HK-2 (cell line): ENCODE data around the gene CFAP70.

ENCODE experiments used
- DNase-seq: peaks from one replicate; pipeline ENCODE4 v3.0.0-alpha.2; 2018; ENCODE audit not compliant: unreplicated experiment

Gene CFAP70

DNA sequence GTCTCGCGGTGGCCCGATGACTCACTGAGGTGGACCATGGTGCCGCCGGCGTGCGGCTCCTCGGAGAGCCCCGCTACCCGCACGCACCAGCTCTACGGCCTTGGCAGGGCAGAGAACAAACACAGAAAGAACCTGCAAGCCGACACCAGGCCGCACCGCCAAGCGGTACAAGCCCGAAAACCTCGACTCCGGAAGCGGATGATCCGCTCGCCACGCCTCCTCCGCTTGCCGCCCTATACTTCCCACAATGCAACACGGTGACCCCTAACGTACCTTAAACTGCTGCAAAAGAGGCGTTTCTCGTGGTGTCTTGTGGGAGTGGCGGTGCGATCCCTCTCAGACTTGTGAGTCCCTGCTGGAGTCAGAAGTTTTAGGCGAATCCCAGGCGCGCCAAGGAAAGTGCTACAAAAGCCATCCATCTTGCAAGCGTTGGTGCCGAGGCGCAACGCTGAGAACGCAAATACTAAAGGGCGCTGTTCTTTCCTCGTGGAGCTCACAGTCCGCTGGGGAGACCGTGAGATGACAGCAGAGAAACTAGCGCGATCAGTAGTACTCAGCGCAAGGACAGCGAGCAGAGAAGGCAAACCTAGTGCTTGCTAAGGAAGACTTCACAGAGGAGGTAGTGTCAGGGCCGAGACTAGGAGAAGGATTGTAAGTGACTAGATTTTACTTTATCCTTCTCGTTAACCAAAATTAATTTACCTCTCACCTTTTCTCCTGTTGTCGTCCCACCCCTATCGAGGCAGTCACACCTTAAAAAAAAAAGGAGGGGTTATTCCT, 106.0 kb downstream of the CFAP70 start, which contains the start of gene MRPS16:
TSS of gene MRPS16 (minus strand) at position 200 of the 780 bp plus-strand sequence. CDS start at position 38, 162 bp downstream.
- DNase-seq, result peak; percentile 95

DNA sequence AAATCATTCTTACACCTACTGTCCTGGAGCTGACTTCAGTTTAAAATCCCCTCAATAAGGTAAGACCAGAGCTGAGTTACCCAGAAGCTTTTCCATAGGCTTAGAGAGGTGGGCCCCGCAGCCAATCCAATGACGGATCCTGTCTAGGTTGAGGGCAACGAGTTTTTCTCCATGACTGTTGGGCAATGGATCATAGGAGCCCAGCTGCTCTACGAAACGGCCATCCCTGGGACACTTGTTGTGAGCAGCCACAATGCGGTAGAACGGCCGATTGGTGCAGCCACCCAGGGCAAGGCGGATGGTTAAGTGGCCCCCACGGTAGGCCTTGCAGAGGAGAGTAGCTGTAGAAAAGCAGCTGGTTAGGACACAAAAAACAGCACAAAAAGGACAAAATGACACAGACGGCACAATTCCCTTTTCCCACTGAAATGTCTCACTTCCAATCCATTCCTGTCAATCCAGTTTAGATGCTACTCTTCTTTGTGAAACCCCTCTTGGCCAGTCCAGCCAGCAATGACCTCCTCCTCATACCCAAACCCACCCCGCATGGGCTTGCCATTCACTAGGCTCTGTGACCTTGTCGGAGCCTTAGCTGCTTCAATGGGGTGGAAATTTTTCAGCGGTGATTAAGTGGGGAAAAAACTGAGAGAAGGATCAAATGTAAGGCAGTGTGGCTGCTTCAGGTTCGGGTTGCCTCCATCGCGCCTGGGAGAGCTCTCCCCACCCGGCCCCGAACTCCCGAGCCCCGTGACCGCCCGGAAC, 106.8 kb downstream of the CFAP70 start:
- peak; percentile 28 for DNase-seq

DNA sequence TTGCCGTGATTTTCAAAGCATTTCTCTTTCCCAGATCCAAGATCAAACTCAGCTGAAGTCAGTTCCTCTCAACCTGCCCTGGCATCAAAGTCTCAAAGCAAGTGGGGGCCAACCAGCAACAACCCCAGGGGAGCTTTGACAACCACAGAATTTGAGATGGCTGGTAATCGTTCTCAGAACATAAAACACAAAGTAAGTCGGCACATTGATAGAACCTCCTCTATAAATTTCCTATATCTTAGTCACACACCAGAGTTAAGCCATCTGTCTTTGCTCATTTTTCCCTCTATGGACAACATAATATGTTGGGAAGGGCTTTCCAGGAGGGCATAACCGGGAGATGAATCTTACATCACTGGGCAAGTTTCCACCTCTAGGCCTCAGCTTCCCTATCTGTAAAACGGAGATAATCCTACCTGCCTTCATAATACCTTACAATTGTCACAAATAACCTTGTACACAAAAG, 110.4 kb downstream of the CFAP70 start:
- no peak for DNase-seq

DNA sequence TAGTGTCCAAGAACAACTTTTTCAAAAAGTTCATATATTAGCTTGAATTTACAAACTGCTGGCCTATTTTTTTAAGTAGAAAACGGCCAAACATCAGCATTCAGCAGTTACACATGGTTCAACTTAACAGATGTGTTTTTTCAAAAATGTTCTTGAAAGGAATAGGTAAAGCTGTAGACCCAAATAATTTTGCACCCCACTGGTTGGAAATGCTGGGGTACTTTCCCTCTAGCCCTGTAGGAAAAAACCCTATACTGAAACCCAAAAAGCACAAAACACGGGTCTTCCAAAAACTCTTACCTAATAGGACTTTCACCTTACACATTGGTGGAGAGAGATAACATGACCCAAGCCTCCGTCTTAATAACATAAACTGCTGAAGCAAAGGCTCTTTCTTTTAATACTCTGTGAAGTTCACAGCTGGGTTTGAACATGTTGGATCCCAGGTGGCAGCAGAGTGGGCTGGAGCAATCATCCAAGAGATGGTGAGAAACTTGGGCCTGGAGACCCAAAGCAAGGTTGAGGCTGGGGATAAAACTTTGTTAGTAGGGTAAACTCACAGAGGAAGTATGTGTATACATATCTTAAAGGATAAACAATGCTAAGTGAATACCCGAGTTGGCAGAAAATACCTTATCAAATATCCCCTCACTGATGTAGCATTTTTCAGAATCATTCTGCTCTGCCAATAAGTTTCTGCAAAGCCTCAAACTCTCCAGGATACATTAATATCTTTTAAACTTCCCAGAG, 111.0 kb downstream of the CFAP70 start:
- no peak for DNase-seq

DNA sequence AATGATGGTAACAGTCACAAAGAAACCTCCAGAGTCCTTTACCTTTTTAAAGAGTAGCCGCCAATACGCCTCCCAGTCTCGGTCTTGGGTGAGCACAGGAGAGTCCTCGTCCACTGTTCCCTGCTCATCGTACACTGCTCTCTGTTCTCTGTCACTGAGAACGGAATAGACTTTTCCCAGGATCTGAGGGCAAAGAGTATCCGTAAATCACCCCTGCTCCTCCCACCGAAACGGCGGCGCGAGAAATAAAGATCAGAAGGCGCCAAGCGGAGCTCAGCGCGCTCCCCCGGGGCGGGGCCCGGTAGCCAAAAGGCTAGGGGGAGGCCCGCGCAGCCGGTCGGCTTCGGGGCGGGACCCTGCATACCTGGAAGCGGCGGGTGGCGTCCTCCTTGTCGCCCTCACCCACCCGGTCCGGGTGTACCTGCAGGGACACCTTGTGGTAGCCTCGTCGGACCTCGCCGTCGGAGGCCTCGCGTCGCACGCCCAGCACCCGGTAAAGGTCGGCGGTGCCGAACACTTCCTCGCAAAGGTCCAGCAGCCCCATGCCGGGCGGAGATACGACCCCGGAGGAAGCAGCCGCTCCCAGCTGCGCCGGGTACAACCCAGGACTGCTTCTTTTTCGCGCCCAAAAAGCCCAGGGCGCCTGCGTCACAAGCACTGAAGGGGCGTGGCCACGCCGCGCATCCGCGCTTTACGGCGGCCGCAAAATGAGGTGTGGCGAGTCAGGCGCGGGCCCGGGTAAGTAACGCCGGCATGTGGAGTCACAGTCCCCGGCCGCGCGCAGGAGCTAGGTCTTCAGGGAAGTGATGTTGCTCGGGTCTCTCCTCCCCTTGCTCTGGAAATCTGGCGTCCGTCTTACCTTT, 111.8 kb downstream of the CFAP70 start, which contains the start of gene DNAJC9:
TSS of gene DNAJC9 (minus strand) at position 610 of the 863 bp plus-strand sequence. CDS start at position 544, 66 bp downstream.
- peak; percentile 100 for DNase-seq

DNA sequence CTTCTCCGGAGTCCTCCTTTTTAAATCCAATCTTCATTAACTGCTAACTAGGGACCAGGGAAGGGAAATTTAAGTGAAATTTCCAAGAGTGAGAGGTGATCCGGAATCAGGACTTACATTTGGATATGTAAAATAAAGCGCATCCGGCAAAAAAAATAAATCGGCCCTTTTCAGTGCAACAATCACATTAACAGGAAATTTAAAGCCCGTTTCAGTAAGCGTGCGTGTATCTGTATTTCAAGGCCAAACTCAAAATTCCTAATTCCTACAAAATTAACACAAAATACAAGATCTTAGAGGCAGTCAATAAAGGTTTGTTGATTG, 112.4 kb downstream of the CFAP70 start:
- no peak for DNase-seq

DNA sequence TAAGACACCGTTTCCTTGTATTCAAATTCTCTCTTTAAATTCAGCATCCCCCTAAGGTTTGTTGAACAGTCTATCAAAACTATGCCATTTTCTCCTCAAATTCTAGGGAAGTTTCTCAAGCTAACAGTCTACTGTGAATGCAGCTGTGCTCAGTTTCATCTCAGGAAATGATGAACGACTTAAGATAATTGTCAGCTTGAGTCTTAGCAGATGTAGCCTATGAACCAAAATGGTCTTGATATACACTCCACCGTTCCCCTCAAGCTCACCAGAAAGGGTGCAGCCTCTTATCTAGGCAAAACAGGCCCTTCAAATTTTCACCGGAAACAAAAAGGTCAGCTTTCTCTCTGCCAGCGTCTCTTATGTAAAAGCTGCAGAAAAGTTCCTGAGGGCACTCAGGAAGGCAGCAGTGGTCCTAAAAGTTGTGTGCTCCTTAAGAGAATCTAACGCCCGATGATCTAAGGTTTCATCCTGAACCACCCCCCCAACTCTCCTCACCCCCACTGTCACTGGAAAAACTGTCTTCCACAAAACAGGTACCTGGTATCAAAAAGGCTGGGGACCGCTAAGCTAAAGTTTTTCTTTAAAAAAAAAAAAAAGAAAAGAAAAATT, 113.7 kb downstream of the CFAP70 start:
- DNase-seq, result no peak

DNA sequence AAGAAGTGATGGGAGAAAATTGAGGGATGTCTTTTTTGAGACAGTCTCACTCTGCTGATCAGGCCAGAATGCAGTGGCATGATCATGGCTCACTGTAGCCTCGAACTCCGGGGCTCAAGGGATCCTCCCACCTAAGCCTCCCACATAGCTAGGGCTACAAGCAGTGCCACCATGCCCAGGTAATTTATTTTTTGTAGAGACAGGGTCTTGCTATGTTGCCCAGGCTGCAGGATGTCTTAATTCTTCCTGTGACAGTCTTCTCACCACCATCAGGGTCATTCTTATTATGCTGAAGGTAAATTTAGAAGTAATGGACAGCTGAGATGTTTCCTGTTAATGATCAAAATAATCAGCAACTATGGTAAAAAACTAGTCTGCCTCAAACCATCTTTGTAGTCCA, 118.8 kb downstream of the CFAP70 start:
- DNase-seq, result no peak

DNA sequence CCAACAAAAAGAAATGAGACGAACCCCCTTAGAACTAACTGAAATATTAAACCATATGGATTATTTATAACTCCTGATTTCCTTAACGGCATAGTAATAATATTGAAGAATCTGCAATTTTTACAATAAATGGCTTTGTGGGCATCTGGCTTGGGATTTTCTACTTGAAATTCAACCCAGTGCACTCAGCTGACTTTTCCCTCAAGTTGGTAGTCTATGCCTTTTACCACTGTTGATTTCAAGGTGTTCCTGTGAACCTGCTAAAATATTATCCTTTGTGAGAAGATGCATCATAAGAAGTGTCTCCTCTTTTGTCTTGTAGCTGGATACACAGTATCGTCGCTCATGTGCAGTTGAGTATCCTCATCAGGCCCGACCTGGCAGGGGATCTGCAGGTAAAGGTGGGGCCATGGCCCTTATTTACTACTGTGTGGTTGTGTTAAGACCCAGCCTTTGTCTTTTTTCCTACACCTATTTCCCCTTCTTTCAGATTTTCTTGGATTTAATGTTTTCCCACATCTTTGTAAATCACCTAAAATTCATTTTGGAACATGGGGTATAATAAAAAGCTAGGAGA, 119.6 kb downstream of the CFAP70 start:
- no peak for DNase-seq

DNA sequence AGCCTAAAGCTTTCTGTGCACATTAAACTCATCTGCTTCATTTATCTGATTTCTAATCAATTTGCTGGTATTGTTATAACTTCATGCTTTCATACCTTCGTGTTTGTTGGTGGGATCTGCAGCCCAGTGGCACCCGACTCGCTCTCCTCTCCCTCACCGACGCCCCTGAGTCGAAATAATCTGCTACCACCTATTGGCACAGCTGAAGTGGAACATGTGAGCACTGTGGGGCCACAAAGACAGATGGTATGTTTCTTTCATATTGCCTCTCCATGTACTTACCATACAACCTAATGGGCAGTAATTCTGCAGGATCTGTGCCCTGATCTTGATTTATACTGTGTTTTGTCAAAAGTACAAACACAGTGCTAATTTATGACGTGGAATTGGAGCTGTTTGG, 124.0 kb downstream of the CFAP70 start:
- no peak for DNase-seq

DNA sequence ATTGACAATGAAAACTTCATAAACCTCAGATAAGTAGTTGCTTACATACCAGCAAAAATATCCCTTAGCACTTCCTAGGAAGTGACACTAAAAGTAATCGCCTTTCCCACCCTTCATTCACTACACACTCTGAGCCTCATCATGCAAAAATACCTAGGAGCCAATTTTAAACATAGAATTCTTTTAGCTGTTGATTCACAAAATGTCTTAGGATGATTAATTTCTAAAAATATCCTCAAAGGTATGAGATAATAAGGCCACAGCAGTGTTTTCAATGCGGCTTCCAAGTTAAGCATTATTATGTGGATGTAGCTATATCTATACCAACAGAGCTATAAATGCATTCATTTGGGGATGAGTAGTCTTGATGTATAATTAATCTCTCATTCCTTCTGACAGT, 124.8 kb downstream of the CFAP70 start:
- DNase-seq, result no peak

DNA sequence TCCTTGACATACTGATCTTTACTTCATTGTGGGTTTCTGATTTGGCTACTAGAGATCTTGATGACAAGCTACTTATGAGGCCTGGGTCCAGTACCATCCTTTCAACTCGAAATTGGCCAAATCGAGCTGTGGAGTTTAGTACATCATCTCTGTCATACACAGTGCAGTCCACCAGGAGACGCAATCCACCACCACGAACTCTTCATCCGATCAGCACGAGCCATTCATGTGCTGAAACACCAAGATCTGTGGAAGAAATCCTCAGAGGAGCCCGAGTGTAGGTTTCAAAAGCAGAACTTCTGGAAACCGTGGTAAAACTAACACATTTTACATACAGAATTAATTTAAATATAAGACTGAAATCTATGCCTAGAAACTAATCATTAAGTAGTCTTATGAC, 125.8 kb downstream of the CFAP70 start:
- DNase-seq, result no peak

DNA sequence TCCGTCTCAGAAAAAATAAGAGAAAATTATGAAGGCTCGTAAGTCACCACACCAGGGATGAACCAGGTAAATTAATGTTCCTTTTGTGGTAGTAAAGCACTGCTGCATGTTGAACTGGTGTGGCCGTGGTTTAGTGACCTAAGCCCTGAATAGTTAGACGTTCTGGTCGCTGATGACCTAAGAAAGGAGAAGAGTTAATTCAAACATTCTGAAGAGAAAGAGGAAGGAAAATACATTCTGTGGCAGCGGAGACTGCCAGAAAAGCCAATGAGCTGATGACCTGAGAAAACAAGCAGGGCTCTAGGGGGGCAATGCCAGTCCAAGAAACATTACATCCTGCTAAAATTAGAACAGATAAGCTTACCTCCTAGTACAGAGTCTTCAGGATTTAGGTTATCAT, 129.1 kb downstream of the CFAP70 start:
- no peak for DNase-seq

DNA sequence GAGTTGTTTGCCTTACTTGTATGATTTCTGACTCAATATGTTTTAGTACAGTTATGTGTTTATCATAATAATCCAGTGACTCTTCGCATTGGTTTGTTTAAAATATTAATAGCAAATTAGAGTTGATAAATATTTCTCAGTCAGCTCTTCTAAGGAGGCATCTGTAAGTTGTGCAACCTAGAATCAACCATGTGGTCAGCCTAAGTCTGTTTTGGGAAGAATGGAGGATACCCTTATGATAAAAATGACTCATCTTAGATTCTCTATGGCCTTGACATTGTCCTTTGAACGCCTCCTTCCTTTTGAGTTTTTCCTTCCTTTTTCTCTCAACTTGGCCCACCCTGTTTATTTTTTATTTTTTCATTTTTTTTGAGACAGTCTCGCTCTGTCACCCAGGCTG, 130.4 kb downstream of the CFAP70 start:
- DNase-seq, result no peak

DNA sequence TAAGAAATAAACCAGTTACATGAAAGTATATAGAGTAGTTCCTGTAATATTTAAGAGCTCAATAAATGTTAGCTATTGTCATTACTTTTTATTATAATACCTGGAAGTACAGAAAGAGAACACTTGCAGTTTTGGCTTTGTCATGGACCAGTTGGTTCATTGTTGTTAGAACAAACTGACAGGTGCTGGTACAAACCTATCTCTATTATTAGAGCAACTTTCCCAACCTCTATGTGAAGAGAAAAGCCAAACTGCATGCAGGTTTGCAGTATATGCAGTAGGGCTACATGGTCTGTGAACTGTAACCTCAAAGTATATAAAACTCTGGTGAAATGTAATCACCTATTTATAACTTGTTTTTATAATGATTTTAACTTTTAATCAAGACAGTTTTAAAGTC, 132.0 kb downstream of the CFAP70 start:
- DNase-seq, result no peak

DNA sequence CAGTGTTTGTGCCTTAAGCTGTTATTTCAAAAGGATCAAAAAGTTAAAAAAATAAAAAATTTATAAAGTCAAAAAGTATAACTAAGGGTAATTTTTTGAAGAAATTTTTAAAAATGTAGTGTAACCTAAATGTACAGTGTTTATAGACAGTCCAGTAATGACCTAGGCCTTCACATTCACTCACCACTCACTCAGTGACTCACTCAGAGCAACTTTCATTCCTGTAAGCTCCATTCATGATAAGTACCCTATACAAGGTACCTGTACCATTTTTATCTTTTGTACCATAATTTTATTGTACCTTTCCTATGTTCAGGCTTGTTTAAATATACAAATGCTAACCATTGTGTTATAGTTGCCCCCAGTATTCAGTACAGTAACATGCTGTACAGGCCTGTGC, 133.1 kb downstream of the CFAP70 start:
- DNase-seq, result no peak

DNA sequence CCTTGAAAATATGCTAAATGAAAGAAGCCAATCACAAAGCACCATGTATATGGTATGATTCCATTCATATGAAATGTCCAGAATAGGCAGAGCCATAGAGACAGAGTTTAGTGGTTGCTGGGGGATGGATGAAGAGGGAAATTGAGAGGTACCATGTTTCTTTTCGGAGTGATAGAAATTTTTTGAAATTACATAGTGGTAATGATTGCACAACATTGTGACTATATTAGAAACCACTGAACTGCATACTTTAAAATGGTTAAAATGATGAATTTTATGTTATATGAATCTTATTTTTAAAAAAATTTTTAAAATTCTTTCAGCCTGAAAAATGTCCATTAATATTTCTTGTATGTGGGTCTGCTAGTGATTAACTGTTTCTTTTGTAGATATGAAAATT, 137.7 kb downstream of the CFAP70 start:
- no peak for DNase-seq

DNA sequence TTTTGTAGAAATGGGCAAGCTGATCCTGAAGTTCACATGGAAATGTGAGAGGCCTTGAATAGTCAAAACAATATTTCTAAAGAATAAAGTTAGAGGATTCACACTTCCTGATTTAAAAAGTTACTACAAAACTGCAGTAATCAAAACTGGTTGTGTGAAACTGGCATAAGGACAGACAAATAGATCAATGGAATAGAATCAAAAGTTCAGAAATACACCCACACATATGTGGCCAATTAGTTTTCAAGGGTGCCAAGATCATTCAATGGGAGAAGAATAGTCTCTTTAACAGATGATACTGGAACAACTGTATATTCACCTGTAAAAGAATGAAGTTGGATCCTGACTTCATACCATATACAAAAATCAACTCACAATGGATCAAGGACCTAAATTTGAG, 139.3 kb downstream of the CFAP70 start:
- no peak for DNase-seq

DNA sequence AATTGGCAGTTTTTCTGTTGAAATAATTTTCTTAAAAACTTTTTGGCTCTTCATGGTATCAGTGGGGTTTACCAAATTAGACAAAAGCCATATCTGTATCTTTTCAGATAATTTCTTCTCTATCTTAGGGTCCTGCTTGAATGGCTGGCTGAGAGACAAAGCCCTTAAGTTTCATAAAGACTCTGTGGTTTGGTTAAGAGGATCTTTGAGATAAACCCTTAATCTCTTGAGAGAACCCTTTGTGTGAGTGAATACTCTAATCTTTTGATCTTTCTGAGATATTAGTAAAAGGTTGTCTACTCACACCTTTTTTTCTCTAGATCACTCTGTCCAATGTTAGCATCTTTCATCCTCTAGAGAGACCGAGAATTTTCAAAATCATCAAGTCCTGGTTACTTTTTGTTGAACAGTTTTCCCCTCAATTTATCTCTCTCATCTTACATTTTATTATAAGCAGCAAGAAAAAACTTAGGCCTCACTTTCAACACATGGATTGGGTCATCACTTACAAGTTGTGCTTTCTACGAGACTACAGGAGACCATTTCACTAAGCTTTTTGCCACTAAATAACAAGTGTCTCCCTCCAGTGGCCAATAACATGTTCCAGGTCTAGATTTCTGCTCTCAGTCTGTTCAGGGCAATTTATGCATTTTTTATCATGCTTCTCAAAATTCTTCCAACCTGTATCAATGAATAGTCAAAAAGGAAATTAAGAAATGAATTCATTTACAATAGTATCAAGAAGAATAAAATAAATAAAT, 140.1 kb downstream of the CFAP70 start:
- no peak for DNase-seq

DNA sequence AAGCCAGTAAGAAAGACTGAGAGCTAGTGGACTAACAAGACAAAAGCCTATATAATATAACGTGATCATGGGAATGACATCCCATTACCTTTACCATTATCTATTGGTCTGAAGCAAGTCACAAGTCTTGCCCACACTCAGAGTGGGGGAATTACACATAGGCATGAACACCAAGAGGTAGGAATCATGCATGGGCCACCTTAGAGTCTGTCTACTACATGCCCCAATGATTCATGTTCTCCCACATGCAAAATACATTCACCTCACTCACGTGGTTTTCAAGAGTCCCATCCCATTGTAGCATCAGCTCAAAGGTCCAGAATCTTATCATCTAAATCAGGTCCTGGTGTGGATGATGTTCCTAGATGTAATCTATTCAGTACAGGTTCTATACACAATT, 141.0 kb downstream of the CFAP70 start:
- no peak for DNase-seq
